GM23338 (cell line): Measurements from ENCODE around the gene PAX3. TPM values are rescaled to one million over a fixed set of nuclear protein-coding genes. Genes with fewer than 3 reads are reported as not detected.

ENCODE experiments used
- ATAC-seq: fragments of 200-7000 bp; cut with Tn5 transposase; 3 replicates; pipeline ENCODE4 v1.9.1; 2020
- DNase-seq: peaks from one replicate; pipeline ENCODE4 v3.0.0-alpha.2; 2015; ENCODE audit warnings: low spot score
- H2AFZ ChIP-seq: fragments of 200-600 bp; sonication (generic); 2 replicates; pipeline ENCODE4 v1.8.0; 2016; ENCODE audit warnings: antibody characterized with exemption, mild to moderate bottlenecking, moderate library complexity
- H3F3A ChIP-seq: fragments of 200-600 bp; sonication (generic); replicated peaks from 2 replicates; pipeline ENCODE4 v1.8.0; 2017; ENCODE audit warnings: antibody characterized with exemption, mixed run types, low read depth
- H3K27ac ChIP-seq: fragments of 200-600 bp; sonication (generic); 2 replicates; pipeline ENCODE4 v1.6.1; 2016; ENCODE audit warnings: low read depth
- H3K27me3 ChIP-seq: fragments of 200-600 bp; sonication (generic); 2 replicates; pipeline ENCODE4 v1.8.0; 2016; ENCODE audit warnings: mild to moderate bottlenecking, mixed run types, moderate library complexity; ENCODE audit not compliant: insufficient read depth
- H3K36me3 ChIP-seq: fragments of 200-600 bp; sonication (generic); 2 replicates; pipeline ENCODE4 v1.8.0; 2016; ENCODE audit warnings: mild to moderate bottlenecking; ENCODE audit not compliant: insufficient read depth
- H3K4me1 ChIP-seq: fragments of 200-600 bp; sonication (generic); 2 replicates; pipeline ENCODE4 v1.8.0; 2016; ENCODE audit warnings: mild to moderate bottlenecking, moderate library complexity; ENCODE audit not compliant: insufficient read depth
- H3K4me2 ChIP-seq: fragments of 200-600 bp; sonication (generic); 2 replicates; pipeline ENCODE4 v1.7.1; 2017; ENCODE audit warnings: mixed run types
- H3K4me3 ChIP-seq: fragments of 200-600 bp; sonication (generic); 2 replicates; pipeline ENCODE4 v1.6.1; 2016; ENCODE audit warnings: mixed run types
- H3K79me2 ChIP-seq: fragments of 200-600 bp; sonication (generic); replicated peaks from 2 replicates; pipeline ENCODE4 v1.8.0; 2017; ENCODE audit warnings: mild to moderate bottlenecking; ENCODE audit not compliant: insufficient read depth
- H3K9me2 ChIP-seq: fragments of 200-600 bp; sonication (generic); 2 replicates; pipeline ENCODE4 v1.8.0; 2017; ENCODE audit not compliant: insufficient read depth
- H4K20me1 ChIP-seq: fragments of 200-600 bp; sonication (generic); replicated peaks from 2 replicates; pipeline ENCODE4 v1.8.0; 2017; ENCODE audit warnings: mild to moderate bottlenecking; ENCODE audit not compliant: insufficient read depth
- H3K27ac Mint-ChIP-seq: 2 replicates; pipeline ENCODE4 v1.8.0; 2020; ENCODE audit warnings: inconsistent platforms, mild to moderate bottlenecking, moderate library complexity, mixed read lengths
- H3K27me3 Mint-ChIP-seq: 3 replicates; pipeline ENCODE4 v1.8.0; 2022; ENCODE audit warnings: low read depth, mild to moderate bottlenecking, moderate library complexity, mixed read lengths, inconsistent platforms; ENCODE audit not compliant: insufficient read depth, poor library complexity
- H3K36me3 Mint-ChIP-seq: 3 replicates; pipeline ENCODE4 v1.8.0; 2021; ENCODE audit warnings: low read depth, mild to moderate bottlenecking, inconsistent platforms, moderate library complexity, mixed read lengths
- H3K4me1 Mint-ChIP-seq: 3 replicates; pipeline ENCODE4 v1.8.0; 2020; ENCODE audit warnings: mild to moderate bottlenecking, inconsistent platforms, mixed read lengths
- H3K4me3 Mint-ChIP-seq: 3 replicates; pipeline ENCODE4 v1.8.0; 2021; ENCODE audit warnings: moderate library complexity, mild to moderate bottlenecking, inconsistent platforms, mixed read lengths
- H3K9me3 Mint-ChIP-seq: 3 replicates; pipeline ENCODE4 v1.8.0; 2020; ENCODE audit warnings: moderate library complexity, mild to moderate bottlenecking, inconsistent platforms, mixed read lengths
- CREB1 ChIP-seq: fragments of 250-450 bp; sonication (Bioruptor Pico); IDR thresholded peaks from 2 replicates; pipeline ENCODE4 v1.5.0; 2020; ENCODE audit warnings: low read depth, mild to moderate bottlenecking, moderate library complexity
- ETS1 ChIP-seq: IDR thresholded peaks from 2 replicates; pipeline ENCODE4 v1.6.1; 2016; ENCODE audit warnings: antibody characterized with exemption
- EZH2 ChIP-seq: fragments of 200-600 bp; sonication (generic); IDR thresholded peaks from one replicate; pipeline ENCODE4 v1.8.0; 2017; ENCODE audit warnings: antibody characterized with exemption, mild to moderate bottlenecking, low read depth; ENCODE audit not compliant: unreplicated experiment
- EZH2phosphoT487 ChIP-seq: fragments of 200-600 bp; sonication (generic); IDR thresholded peaks from one replicate; pipeline ENCODE4 v1.8.1; 2018; ENCODE audit warnings: antibody characterized with exemption; ENCODE audit not compliant: unreplicated experiment
- REST ChIP-seq: IDR thresholded peaks from one replicate; pipeline ENCODE4 v1.6.1; 2018; ENCODE audit warnings: antibody characterized with exemption; ENCODE audit not compliant: unreplicated experiment
- STAT1 ChIP-seq: IDR thresholded peaks from one replicate; pipeline ENCODE4 v1.6.1; 2016; ENCODE audit warnings: antibody characterized with exemption; ENCODE audit not compliant: unreplicated experiment
- ZNF114 ChIP-seq: fragments of 250-450 bp; sonication (Bioruptor Pico); IDR thresholded peaks from 2 replicates; pipeline ENCODE4 v1.5.0; 2020; ENCODE audit warnings: mild to moderate bottlenecking, moderate library complexity
- ZNF462 ChIP-seq: fragments of 250-450 bp; sonication (Bioruptor Pico); IDR thresholded peaks from 2 replicates; pipeline ENCODE4 v1.5.0; 2020; ENCODE audit warnings: mild to moderate bottlenecking, moderate library complexity
- polyA plus RNA-seq: library from polyadenylated mRNA; unstranded; fragments of >200 nt; fragmentation: Nextera tagmentation; extraction: Ambion mirVana; gene quantifications from 2 replicates; pipeline ENCODE4 v1.2.1, GENCODE V29; 2016
- total RNA-seq: library from RNA; depleted of rRNA; stranded (reverse); fragments of >200 nt; shearing (Covaris generic); gene quantifications from 2 replicates; pipeline ENCODE4 v1.2.3, GENCODE V29; 2014

The PAX3 gene
- total and polyA plus RNA-seq, 2 experiments from 2014 or later = not detected

GRCh38 chr2:222322236-222322635 is 23.4 kb upstream of the PAX3 start:
- Mint-ChIP-seq H3K9me3 (no peaks in the 10 kb centered on the region; the same call in 2 of the 3 replicates), H3K27ac (no peak overlapping the region), H3K27me3 (peaks cover 43% of the 10 kb centered on the region), H3K36me3 (no peaks in the 10 kb centered on the region; the same call in 2 of the 3 replicates), H3K4me3 (no peak overlapping the region), H3K4me1 (peaks cover 6% of the 10 kb centered on the region)
- ATAC-seq (no peak), DNase-seq (no peak)
- Histone ChIP-seq H3K27me3 (peaks cover 87% of the 10 kb centered on the region), H3K9me2 (no peaks in the 10 kb centered on the region), H2AFZ (no peak overlapping the region), H3K79me2 (no peaks in the 10 kb centered on the region), H3K36me3 (no peaks in the 10 kb centered on the region), H3K4me1 (peaks cover 7% of the 10 kb centered on the region; the same call in 1 of the 2 replicates), H3K27ac (no peak overlapping the region), H3K4me2 (no peak overlapping the region), H3K4me3 (no peak overlapping the region), H3F3A (no peaks in the 10 kb centered on the region), H4K20me1 (peaks cover 10% of the 10 kb centered on the region)
- TF ChIP-seq EZH2phosphoT487 (no peak), ZNF114 (CRISPR knock-in tag) (no peak), STAT1 (no peak), CREB1 (CRISPR knock-in tag) (no peak), EZH2 (no peak), REST (no peak), ZNF462 (no peak), ETS1 (no peak)
